Glomerular visceral epithelial cell (primary cell): ENCODE results near the gene GRIA4.

Experiments used
- DNase-seq: peaks from one replicate; pipeline ENCODE4 v3.0.0-alpha.2; 2016; ENCODE audit errors: extremely low spot score

The GRIA4 gene

GRCh38 chr11:105639527-105639926, 29.7 kb downstream of the GRIA4 start:
- DNase-seq = no peak

DNA sequence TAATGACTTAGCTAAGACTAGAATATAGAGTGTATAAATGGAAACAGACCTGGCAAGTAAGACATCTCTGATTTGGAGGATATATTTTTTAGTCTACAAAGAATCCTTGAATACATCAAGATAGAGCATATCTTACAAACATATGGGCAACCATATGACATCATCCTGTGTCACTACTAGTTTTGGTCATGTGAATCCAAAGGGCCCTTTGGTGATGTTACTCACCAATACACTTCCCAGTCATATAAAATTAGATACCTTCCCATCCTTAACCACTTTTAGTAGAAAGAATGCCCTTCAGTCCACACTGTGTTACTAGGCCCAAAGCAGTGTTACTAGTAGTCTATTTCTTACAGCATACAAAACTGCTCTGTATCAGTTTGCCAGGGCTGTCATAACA, 31.6 kb downstream of the GRIA4 start:
- no peak for DNase-seq

- DNase-seq = no peak
These were observed 33.0 kb downstream of the GRIA4 start for GRCh38 chr11:105642870-105643269.

GRCh38 chr11:105644839-105645573, 35.1 kb downstream of the GRIA4 start:
- no peak for DNase-seq

DNA sequence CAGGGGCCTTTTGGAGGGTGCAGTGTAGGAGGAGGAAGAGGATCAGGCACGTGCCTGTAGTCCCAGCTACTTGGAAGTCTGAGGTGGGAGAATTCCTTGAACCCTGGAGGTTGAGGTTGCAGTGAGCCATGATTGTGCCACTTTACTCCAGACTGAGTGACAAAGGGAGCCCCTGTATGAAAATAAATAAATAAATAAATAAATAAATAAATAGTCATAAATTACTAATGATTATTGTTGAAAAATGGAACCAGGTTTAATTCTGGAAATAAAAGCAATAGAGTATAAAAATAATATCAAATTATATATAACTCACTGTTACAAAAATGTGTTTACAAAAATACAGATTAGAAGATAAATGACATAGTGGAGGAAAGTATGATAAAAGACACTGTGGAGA, 37.9 kb downstream of the GRIA4 start:
- DNase-seq = no peak

DNA sequence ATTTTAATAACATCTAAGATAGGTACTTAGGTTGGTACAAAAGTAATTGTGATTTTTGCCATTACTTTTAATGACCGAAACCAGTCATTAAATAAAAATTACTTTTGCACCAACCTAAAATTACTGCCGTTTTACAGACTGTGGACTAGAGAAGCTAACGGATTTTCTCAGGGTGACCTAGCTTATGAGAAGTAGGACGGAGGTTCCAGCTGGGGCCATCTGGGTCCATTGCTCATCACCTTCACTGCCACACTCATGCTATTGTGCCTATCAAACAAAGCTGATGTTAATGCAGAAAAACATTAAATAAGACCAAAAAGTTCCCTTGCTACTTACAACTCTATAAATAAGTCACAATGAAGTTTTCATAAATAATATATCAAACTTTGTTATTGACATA, 38.9 kb downstream of the GRIA4 start:
- no peak for DNase-seq

DNA sequence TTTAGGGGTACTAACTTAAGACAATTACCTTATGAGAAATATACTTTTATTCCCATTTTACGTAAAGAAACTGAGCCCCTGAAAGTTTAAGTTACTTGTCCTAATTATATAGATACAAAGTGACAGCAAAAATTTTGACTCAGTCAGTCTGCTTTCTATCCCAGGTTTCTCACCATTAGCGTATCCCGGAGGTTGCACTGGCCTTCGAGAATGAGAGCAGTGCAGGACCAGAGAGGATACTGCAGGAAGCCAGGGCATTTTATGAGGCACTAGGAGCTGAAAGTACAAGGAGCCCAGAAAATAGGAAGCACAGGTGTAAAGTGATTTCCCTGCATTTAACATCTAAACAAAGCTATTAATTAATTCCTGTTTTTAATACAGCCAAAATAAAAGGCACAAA, 55.4 kb downstream of the GRIA4 start:
- DNase-seq = no peak

- DNase-seq = no peak
These were observed 57.6 kb downstream of the GRIA4 start for GRCh38 chr11:105667441-105667840.

DNA sequence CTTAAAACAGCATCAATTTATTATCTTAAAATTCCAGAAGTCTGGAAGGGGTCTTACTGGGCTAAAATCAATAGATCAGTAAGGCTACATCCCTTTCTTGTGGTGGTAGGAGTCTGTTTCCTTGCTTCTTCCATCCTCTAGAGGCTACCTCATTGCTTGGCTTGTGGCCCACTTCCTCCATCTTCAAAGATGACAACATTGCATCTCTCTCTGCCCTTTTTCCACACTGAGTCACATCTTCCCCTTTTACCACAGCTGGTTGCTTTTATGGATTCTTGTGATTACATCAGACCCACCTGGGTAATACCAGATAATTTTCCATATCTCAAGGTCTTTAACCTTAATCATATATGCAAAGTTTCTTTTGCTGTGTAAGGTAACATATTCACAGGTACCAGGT, 60.9 kb downstream of the GRIA4 start:
- peak; percentile 54 for DNase-seq

GRCh38 chr11:105673089-105673488, 63.2 kb downstream of the GRIA4 start:
- DNase-seq = peak; percentile 49

GRCh38 chr11:105689631-105690030, 79.8 kb downstream of the GRIA4 start:
- DNase-seq = peak; percentile 31

- no peak for DNase-seq
These were observed 80.6 kb downstream of the GRIA4 start for GRCh38 chr11:105690467-105690866.

GRCh38 chr11:105693075-105693759, 83.3 kb downstream of the GRIA4 start:
- DNase-seq = no peak

DNA sequence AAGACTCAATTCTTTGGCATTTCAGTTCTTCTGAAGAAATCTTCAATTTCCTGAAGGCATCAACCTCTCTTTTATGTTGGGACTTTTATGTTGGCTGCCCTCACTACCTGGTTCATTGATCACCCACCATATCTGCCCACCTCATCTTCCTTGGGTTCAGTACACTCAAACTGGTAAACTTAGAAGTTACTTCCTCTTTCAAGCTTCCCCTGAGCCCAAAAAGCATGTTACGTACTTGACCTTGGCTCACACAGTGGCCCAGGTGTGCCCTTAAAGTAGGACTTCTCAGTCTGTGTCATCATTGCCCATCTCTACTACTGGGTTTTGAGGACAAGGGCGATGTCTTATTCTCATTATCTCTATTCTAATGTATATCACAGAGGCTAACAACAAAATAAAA, 86.1 kb downstream of the GRIA4 start:
- DNase-seq = no peak

- DNase-seq = no peak
These were observed 87.4 kb downstream of the GRIA4 start for GRCh38 chr11:105697291-105697690.

DNA sequence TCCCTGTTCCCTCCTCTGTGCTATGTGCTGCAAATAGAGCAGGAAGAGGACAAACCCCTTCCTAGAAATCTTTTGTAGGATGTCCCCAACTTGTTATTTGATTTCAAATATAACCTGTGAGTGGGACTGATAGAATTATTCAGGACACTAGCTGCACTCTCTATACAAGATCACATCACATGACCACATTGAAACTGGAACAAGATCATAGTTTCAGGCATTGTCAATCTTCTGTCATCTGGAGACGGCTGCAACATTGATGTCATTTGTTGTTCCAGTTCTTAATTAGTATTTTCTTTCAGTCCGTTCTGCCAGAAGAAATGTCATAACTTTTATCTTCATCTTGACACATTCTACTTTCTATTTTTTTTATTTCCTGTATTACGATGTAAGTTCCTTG, 89.3 kb downstream of the GRIA4 start:
- no peak for DNase-seq

DNA sequence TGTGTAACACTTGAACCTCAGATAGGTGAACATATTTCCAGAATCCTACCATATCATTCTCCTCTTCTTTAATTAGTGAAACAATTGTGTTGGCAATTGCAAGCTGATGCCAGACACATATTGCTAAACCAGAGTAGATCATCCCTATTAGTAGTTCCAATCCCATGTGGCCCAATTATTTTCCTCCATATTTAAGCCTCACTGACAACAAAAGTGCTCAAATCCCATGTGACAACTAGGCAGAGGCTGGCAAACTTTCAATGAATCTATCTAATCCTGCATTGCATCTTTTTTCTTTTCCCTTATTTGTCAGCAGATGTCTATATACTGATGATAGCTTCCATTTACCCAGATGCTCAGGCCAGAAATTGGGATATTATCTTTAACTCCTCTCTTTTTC, 90.4 kb downstream of the GRIA4 start:
- no peak for DNase-seq

GRCh38 chr11:105701098-105701497, 91.2 kb downstream of the GRIA4 start:
- no peak for DNase-seq

DNA sequence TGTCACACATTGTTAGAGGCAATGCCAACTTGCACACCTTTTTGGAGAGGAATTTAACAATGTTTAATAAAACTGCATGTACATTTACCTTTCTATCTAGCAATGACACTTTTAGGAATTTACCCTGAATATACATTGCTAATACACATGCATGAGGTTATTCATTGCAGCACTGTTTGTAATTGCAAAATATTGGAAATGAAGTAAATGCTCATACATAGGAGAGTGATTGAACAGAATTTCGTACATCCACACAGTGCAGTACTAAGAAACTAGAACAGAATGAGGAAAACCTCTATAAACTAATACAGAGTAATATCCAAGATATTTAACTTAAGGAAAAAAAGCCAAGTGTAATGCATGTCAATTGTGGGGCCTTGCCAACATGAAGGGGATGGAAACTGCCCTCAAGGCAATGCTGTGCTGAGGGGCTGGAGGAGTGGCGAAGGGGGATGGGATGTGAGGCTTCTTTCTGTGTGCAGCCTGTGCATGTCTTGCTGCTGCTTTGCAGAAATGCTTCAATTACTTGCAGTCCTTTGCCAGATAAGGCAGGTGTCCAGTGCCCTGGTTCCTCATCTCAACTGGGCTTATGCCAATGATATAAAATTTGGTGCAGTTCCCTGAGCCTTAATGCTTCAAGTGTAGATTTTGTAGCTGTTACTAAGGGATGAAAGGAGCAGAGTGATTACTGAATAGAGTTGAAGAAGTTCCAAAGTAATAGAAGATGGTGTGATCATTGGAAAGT, 96.1 kb downstream of the GRIA4 start:
- DNase-seq = no peak

DNA sequence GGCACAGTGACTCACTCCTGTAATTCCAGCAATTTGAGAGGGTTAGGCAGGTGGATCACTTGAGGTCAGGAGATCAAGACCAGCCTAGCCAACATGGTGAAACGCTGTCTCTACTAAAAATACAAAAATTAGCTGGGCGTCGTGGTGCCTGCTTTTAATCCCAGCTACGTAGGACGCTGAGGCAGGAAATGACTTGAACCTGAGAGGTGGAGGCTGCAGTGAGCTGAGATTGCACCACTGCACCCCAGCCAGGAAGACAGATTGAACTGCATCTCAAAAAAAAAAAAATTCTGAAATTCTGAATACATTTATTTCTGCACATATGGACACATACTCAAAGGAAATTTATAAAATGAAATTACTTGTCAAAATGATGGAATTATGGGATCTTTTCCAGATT, 103.2 kb downstream of the GRIA4 start:
- no peak for DNase-seq

DNA sequence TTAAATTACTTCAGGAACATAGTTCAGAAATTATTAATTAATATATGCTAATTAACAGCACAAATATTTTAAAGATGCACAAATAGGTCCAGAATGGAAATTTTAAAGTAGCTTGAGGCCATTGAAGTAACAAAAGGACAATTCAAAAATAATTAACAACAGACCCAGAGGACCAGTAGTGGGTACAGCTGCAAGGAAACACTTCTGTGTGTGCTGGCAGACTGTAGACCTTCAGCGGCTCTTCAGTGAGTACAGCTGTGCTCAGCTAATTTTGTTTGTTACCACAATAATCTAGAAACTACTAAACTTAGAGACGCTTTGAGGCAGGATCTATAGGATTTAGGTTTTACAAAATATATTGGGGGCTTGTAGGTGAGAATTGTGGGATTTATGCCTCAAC, 103.8 kb downstream of the GRIA4 start:
- DNase-seq = no peak

- peak; percentile 76 for DNase-seq
These were observed 108.8 kb downstream of the GRIA4 start for GRCh38 chr11:105718641-105719040.
